HepG2 (cell line): ENCODE data around the gene ENTPD6. TPM values are rescaled to one million over a fixed set of nuclear protein-coding genes. Genes with fewer than 3 reads are reported as not detected.

Experiments used
- BHLHE40 ChIP-seq: IDR thresholded peaks from 2 replicates; pipeline ENCODE4 v1.6.1; 2011; ENCODE audit warnings: low read length, improper control_type of control experiment
- FOXA1 ChIP-seq, 2 experiments: fragments of 450-650 bp in 1 of 2; sonication (generic) in 1 of 2; formaldehyde crosslinking in 1 of 2; IDR thresholded peaks; 2 replicates each; pipeline versions ENCODE4 v1.4.0 to v1.6.1; 2016 to 2020; ENCODE audit warnings: missing genetic modification reagents in 1 of 2
- TEAD2 ChIP-seq: sonication (generic); formaldehyde crosslinking; IDR thresholded peaks from 2 replicates; pipeline ENCODE4 v1.9.0; 2021; ENCODE audit warnings: missing genetic modification reagents
- THAP11 ChIP-seq: IDR thresholded peaks from 2 replicates; pipeline ENCODE4 v1.6.1; 2016; ENCODE audit warnings: missing biosample characterization, missing genetic modification reagents
- ZFP90 ChIP-seq: sonication (generic); formaldehyde crosslinking; IDR thresholded peaks from 2 replicates; pipeline ENCODE4 v1.8.0; 2022; ENCODE audit warnings: missing genetic modification reagents, mild to moderate bottlenecking, inconsistent platforms, borderline replicate concordance
- ZNF460 ChIP-seq: sonication (generic); formaldehyde crosslinking; IDR thresholded peaks from 2 replicates; pipeline ENCODE4 v1.5.1; 2020; ENCODE audit warnings: missing genetic modification reagents, mild to moderate bottlenecking, borderline replicate concordance
- ZNF788 ChIP-seq: sonication (generic); formaldehyde crosslinking; IDR thresholded peaks from 2 replicates; pipeline ENCODE4 v1.5.0; 2020; ENCODE audit warnings: mild to moderate bottlenecking, missing genetic modification reagents, borderline replicate concordance
- polyA plus RNA-seq, 8 experiments: library from polyadenylated mRNA; depleted of rRNA in 3 of 8; stranded (reverse) in 7 of 8; unstranded in 1 of 8; fragments of >200 nt; fragmentation: Illumina TruSeq in 4 of 8; extraction: Trizol in 4 of 8; gene quantifications; 2 replicates each; pipeline versions ENCODE4 v1.2.1 to v1.2.3, GENCODE V29; 2011 to 2016; ENCODE audit warnings: low read depth in 4 of 8, missing spikeins in 1 of 8, mixed read lengths in 1 of 8; ENCODE audit not compliant: insufficient read depth in 1 of 8
- total RNA-seq, 5 experiments: library from RNA; depleted of rRNA; stranded (reverse); fragments of >200 nt; fragmentation: Illumina TruSeq; extraction: Trizol; gene quantifications; 2 replicates each; pipeline ENCODE4 v1.2.3, GENCODE V29; 2016; ENCODE audit warnings: low read depth in 1 of 5
- TF ChIP-seq, protein P1 (sequence below): IDR thresholded peaks from 2 replicates; pipeline ENCODE4 v1.4.0; 2020; ENCODE audit warnings: mild to moderate bottlenecking, missing genetic modification reagents
- TF ChIP-seq, protein P2 (sequence below): IDR thresholded peaks from 2 replicates; pipeline ENCODE4 v1.6.1; 2016
- TF ChIP-seq, protein P3 (sequence below): sonication (generic); formaldehyde crosslinking; IDR thresholded peaks from 2 replicates; pipeline ENCODE4 v1.5.0; 2020; ENCODE audit warnings: mild to moderate bottlenecking, missing genetic modification reagents, moderate library complexity
- TF ChIP-seq, protein P4 (sequence below): sonication (generic); formaldehyde crosslinking; IDR thresholded peaks from 2 replicates; pipeline ENCODE4 v1.8.0; 2022; ENCODE audit warnings: mild to moderate bottlenecking, missing genetic modification reagents
- TF ChIP-seq, protein P5 (sequence below): sonication (generic); formaldehyde crosslinking; IDR thresholded peaks from 2 replicates; pipeline ENCODE4 v1.8.0; 2023; ENCODE audit warnings: mild to moderate bottlenecking, missing genetic modification reagents
- TF ChIP-seq, protein P6 (sequence below): sonication (generic); formaldehyde crosslinking; IDR thresholded peaks from 2 replicates; pipeline ENCODE4 v1.5.1; 2020; ENCODE audit warnings: mild to moderate bottlenecking, missing genetic modification reagents, moderate library complexity

Gene ENTPD6
- total and polyA plus RNA-seq, 2 of the 13 experiments (the other 11 are each of a cell fraction or from before 2014, with no cell fraction given) = 164 to 172 TPM

DNA sequence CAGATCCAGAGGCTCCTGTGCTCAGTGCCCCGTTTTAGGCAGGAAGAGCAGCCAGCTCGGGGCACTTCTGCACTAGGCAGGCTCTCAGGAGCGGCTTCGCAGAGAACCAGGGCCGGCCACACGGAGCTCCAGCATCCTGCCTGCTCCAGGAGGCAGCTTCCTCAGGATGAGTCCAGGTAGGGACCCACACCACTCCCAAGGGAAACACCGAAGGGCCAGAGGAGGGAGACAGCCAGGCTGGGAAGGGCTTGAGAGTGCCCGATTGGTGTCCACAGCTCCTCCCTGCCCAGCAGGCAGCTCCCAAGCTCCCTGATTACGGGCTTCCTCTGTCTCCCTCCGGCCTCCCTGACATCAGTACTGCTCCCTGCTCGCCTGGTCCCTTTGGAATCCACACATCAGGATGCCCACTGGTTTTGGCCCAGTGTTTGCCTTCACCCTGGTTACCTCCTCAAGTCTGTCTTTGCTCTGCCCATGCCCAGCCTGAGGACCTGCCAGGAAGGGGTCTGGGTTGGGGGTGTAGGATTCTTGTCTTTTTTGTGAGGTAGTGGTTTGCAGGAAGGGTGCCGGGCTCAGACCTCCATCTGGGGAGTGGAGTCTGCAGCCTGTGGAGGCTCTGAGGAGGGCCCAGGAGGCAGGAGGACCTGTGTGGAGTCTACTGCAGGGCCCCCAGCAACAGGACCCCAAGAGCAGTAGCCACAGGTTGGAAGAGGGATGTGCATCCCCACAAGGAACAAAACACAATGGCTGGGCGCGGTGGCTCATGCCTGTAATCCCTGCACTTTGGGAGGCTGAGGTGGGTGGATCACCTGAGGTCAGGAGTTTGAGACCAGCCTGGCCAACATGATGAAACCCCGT lies 41.2 kb downstream of the ENTPD6 start (continued):
- TF ChIP-seq, protein P1, sequence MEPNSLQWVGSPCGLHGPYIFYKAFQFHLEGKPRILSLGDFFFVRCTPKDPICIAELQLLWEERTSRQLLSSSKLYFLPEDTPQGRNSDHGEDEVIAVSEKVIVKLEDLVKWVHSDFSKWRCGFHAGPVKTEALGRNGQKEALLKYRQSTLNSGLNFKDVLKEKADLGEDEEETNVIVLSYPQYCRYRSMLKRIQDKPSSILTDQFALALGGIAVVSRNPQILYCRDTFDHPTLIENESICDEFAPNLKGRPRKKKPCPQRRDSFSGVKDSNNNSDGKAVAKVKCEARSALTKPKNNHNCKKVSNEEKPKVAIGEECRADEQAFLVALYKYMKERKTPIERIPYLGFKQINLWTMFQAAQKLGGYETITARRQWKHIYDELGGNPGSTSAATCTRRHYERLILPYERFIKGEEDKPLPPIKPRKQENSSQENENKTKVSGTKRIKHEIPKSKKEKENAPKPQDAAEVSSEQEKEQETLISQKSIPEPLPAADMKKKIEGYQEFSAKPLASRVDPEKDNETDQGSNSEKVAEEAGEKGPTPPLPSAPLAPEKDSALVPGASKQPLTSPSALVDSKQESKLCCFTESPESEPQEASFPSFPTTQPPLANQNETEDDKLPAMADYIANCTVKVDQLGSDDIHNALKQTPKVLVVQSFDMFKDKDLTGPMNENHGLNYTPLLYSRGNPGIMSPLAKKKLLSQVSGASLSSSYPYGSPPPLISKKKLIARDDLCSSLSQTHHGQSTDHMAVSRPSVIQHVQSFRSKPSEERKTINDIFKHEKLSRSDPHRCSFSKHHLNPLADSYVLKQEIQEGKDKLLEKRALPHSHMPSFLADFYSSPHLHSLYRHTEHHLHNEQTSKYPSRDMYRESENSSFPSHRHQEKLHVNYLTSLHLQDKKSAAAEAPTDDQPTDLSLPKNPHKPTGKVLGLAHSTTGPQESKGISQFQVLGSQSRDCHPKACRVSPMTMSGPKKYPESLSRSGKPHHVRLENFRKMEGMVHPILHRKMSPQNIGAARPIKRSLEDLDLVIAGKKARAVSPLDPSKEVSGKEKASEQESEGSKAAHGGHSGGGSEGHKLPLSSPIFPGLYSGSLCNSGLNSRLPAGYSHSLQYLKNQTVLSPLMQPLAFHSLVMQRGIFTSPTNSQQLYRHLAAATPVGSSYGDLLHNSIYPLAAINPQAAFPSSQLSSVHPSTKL = no peak
- TF ChIP-seq, protein P2, sequence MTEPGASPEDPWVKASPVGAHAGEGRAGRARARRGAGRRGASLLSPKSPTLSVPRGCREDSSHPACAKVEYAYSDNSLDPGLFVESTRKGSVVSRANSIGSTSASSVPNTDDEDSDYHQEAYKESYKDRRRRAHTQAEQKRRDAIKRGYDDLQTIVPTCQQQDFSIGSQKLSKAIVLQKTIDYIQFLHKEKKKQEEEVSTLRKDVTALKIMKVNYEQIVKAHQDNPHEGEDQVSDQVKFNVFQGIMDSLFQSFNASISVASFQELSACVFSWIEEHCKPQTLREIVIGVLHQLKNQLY = no peak
- TF ChIP-seq ZNF788 (CRISPR knock-in tag) (no peak), BHLHE40 (no peak), THAP11 (no peak), ZNF460 (CRISPR knock-in tag) (no peak), ZFP90 (CRISPR knock-in tag) (no peak), FOXA1 (IDR thresholded peaks at IDR 0.05) (no peak), FOXA1 (CRISPR knock-in tag; IDR thresholded peaks at IDR 0.05) (no peak), TEAD2 (no peak)
- TF ChIP-seq, protein P3, sequence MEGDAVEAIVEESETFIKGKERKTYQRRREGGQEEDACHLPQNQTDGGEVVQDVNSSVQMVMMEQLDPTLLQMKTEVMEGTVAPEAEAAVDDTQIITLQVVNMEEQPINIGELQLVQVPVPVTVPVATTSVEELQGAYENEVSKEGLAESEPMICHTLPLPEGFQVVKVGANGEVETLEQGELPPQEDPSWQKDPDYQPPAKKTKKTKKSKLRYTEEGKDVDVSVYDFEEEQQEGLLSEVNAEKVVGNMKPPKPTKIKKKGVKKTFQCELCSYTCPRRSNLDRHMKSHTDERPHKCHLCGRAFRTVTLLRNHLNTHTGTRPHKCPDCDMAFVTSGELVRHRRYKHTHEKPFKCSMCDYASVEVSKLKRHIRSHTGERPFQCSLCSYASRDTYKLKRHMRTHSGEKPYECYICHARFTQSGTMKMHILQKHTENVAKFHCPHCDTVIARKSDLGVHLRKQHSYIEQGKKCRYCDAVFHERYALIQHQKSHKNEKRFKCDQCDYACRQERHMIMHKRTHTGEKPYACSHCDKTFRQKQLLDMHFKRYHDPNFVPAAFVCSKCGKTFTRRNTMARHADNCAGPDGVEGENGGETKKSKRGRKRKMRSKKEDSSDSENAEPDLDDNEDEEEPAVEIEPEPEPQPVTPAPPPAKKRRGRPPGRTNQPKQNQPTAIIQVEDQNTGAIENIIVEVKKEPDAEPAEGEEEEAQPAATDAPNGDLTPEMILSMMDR (CRISPR knock-in tag) = 0 out of 2 replicates have a peak, but pooled peaks have one; percentile 8
- TF ChIP-seq, protein P4, sequence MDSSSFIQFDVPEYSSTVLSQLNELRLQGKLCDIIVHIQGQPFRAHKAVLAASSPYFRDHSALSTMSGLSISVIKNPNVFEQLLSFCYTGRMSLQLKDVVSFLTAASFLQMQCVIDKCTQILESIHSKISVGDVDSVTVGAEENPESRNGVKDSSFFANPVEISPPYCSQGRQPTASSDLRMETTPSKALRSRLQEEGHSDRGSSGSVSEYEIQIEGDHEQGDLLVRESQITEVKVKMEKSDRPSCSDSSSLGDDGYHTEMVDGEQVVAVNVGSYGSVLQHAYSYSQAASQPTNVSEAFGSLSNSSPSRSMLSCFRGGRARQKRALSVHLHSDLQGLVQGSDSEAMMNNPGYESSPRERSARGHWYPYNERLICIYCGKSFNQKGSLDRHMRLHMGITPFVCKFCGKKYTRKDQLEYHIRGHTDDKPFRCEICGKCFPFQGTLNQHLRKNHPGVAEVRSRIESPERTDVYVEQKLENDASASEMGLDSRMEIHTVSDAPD (CRISPR knock-in tag) = no peak
- TF ChIP-seq, protein P5, sequence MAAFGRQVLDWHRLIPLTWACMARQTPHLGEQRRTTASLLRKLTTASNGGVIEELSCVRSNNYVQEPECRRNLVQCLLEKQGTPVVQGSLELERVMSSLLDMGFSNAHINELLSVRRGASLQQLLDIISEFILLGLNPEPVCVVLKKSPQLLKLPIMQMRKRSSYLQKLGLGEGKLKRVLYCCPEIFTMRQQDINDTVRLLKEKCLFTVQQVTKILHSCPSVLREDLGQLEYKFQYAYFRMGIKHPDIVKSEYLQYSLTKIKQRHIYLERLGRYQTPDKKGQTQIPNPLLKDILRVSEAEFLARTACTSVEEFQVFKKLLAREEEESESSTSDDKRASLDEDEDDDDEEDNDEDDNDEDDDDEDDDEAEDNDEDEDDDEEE (CRISPR knock-in tag) = 0 out of 2 replicates have a peak, but pooled peaks have one; percentile 30
- TF ChIP-seq, protein P6, sequence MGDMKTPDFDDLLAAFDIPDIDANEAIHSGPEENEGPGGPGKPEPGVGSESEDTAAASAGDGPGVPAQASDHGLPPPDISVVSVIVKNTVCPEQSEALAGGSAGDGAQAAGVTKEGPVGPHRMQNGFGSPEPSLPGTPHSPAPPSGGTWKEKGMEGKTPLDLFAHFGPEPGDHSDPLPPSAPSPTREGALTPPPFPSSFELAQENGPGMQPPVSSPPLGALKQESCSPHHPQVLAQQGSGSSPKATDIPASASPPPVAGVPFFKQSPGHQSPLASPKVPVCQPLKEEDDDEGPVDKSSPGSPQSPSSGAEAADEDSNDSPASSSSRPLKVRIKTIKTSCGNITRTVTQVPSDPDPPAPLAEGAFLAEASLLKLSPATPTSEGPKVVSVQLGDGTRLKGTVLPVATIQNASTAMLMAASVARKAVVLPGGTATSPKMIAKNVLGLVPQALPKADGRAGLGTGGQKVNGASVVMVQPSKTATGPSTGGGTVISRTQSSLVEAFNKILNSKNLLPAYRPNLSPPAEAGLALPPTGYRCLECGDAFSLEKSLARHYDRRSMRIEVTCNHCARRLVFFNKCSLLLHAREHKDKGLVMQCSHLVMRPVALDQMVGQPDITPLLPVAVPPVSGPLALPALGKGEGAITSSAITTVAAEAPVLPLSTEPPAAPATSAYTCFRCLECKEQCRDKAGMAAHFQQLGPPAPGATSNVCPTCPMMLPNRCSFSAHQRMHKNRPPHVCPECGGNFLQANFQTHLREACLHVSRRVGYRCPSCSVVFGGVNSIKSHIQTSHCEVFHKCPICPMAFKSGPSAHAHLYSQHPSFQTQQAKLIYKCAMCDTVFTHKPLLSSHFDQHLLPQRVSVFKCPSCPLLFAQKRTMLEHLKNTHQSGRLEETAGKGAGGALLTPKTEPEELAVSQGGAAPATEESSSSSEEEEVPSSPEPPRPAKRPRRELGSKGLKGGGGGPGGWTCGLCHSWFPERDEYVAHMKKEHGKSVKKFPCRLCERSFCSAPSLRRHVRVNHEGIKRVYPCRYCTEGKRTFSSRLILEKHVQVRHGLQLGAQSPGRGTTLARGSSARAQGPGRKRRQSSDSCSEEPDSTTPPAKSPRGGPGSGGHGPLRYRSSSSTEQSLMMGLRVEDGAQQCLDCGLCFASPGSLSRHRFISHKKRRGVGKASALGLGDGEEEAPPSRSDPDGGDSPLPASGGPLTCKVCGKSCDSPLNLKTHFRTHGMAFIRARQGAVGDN (CRISPR knock-in tag) = peak; percentile 14; the same call in 1 of the 2 replicates
